GM13976 (cell line): ENCODE data around the gene TACC2.

Experiments used
- DNase-seq: peaks from one replicate; pipeline ENCODE4 v3.0.0; 2012; ENCODE audit warnings: low spot score
- CTCF ChIP-seq: IDR thresholded peaks from 2 replicates; pipeline ENCODE4 v1.5.1; 2012; ENCODE audit warnings: borderline replicate concordance, mild to moderate bottlenecking; ENCODE audit not compliant: insufficient read depth; ENCODE audit errors: extremely low read depth, missing control alignments, control extremely low read depth
- in situ Hi-C: fragments of 300-500 bp; cut with MboI; formaldehyde crosslinking; loops from one replicate; pipeline ENCODE4 v1.12.0; 2022; ENCODE audit warnings: low sequenced_read_pairs, mixed read lengths, inconsistent platforms; ENCODE audit not compliant: unreplicated experiment

TACC2 gene

DNA sequence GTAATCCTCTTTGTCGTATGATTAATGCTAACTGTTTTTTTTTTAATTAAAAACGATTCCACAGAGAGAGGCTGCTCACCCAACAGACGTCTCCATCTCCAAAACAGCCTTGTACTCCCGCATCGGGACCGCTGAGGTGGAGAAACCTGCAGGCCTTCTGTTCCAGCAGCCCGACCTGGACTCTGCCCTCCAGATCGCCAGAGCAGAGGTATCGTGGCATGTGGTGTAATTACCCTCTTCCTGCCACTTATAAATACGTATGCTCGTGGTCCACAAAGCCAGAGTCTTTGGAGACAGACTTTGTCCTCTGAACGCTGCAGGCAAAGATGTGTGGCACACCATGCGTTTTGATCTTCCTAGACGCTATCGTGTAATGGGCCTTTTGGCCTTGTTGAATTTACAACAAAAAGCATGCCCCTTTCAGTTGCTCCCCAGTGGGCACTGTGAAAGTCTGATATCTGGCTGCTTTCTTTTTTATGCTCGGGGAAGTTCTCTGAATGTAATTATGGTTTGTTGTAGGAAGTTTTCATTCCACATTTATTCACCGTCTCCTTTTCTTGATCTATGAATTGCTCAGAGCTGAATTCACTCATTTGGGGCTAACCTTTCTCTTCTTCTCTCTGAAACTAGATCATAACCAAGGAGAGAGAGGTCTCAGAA, 248.5 kb downstream of the TACC2 start:
- no peak for TF ChIP-seq CTCF
- DNase-seq = no peak
- in situ Hi-C loops = no loop called here

- in situ Hi-C loops = no loop called here
- DNase-seq = no peak
These were observed 250.8 kb downstream of the TACC2 start for GRCh38 chr10:122239578-122240257.

GRCh38 chr10:122240401-122240800, 251.4 kb downstream of the TACC2 start:
- TF ChIP-seq CTCF = no peak
- in situ Hi-C loops = no loop called here
- DNase-seq = no peak

More at GRCh38 chr10:122239578-122240257, 250.8 kb downstream of the TACC2 start:
- TF ChIP-seq CTCF = no peak

DNA sequence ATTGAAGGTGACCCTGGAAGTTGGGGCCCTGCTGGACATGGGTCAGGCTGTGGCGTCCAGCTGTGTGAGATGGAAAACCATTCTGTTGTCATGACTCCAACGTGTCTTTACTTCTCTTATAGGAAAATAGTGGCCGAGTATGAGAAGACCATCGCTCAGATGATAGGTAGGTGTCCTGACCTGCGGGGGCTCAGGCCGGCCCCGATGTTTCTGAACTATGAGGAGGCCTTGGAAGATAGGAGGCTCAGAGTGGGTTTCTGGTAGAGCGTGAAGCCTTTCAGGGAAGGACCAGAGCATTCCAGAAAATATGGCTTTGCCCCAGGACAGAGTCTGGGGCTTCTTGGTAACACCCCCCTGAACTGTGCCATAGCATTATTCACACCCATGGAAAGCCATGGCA, 252.9 kb downstream of the TACC2 start:
- DNase-seq = no peak
- in situ Hi-C loops = no loop called here
- TF ChIP-seq CTCF = no peak

- DNase-seq = no peak
- in situ Hi-C loops = no loop called here
- TF ChIP-seq CTCF = no peak
These were observed 254.6 kb downstream of the TACC2 start for GRCh38 chr10:122243550-122243949.

DNA sequence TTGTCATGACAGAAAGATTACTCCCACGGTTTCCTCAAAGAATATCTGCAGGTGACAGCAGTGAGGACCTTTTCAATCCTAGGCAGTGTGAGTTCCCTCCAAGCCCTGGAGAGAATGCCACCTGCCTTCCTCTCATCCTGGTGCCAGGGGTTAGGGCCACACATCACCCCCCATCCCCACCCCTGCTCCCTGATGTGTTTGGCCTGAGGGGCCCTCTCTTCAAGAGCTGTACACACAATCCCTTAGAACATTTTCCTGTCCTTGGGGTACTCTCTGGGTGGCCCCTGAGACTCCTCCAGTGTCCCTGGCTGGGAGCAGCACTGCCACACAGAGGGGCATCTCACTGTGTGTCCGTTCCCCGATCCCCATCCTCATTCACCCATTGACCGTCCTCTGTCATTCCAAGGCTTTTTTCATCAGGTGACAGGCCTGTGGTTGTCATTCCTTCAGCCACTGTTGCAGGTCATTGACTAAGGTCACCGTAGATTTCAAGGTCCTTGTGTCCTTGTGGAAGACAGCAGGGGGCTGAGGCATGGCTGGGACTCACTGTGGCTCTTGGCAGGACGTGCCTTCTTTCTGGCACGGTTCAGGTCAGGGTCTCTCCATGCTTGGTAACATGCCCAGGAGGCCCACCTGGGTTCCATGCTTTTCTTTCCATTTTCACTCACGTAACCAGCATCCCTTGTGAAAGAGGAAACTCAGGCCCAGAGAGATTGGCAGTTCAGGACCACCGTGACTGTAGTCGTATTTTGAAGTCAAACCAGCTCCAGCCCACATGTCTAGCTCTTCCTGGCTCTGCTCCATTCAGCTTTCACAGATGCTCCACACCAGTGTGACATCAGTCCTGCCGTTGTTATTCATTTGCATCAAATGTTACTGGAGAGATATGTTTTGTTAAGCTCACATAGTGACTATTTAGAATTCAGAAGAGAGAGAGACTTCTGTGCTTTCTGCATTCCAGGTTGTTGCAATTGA, 255.3 kb downstream of the TACC2 start:
- TF ChIP-seq CTCF = no peak
- no peak for DNase-seq
- in situ Hi-C loops = no loop called here
